Right renal cortex interstitium (tissue), 3 donors: ENCODE measurements around the gene CACNA1B. TPM values are rescaled to one million over a fixed set of nuclear protein-coding genes. Genes with fewer than 3 reads are reported as not detected.

Experiments
- DNase-seq, 3 donors: peaks; one replicate each; pipeline ENCODE4 v3.0.0-alpha.2; 2013; ENCODE audit warnings: low read depth in 3 of 3, low spot score in 2 of 3
- polyA plus RNA-seq, 3 donors: library from polyadenylated mRNA; unstranded; fragments of 120-200 nt; gene quantifications; one replicate each; pipeline ENCODE4 v1.2.1, GENCODE V29; 2013; ENCODE audit not compliant: insufficient read length in 3 of 3

The CACNA1B gene
- polyA plus RNA-seq, 3 donors, result 0.11 to 0.18 (median 0.17) TPM

DNA sequence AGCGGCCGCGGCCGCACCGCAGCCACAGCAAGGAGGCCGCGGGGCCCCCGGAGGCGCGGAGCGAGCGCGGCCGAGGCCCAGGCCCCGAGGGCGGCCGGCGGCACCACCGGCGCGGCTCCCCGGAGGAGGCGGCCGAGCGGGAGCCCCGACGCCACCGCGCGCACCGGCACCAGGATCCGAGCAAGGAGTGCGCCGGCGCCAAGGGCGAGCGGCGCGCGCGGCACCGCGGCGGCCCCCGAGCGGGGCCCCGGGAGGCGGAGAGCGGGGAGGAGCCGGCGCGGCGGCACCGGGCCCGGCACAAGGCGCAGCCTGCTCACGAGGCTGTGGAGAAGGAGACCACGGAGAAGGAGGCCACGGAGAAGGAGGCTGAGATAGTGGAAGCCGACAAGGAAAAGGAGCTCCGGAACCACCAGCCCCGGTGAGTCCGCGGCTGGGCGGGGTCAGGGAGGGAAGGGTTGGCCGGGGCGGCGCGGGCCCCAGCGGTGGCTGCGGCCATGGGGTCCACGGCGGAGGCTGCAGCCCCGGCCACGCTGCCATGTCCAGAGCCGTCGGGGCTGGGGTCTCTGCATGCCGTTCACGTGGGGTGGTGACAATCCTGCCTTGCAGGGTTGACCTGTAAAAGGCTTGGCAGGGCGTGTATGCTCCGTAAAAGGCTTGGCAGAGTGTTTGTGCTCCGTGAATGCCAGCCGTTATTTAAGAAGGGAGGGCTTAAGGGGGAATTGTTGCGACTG is 146.0 kb downstream of the CACNA1B start:
- no peak for DNase-seq

DNA sequence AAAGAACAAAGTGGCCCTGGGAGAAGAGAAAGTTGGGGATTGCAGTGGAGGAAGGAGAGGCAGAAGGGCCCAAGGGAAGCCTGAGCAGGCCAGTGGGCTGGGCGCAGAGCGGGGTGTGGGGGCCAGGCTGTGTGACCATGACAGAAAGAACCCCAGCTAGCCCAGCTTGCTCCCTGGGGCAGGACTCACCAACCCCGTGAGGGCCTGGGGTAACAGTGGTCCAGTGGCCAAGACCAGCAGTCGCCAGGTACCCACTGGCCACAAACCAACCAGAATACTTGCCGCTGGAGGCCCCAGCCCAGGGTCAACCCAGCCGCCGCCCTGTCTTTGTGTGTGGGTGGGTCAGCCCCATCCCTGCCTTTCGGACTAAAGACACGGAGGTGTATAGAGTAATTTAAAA is 146.5 kb downstream of the CACNA1B start:
- DNase-seq, result no peak

DNA sequence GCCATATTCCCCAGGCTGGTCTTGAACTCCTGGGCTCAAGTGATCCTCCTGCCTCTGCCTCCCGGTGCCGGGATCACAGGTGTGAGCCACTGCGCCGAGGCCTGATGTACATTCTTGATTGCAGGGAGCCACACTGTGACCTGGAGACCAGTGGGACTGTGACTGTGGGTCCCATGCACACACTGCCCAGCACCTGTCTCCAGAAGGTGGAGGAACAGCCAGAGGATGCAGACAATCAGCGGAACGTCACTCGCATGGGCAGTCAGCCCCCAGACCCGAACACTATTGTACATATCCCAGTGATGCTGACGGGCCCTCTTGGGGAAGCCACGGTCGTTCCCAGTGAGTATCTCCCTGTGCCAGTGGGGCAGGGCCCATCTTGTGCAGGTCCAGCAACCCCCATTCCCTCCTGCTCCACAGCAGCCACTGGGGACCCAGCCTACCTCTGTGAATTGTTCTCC is 147.3 kb downstream of the CACNA1B start:
- no peak for DNase-seq

- DNase-seq, result no peak
Measured at GRCh38 chr9:138025417-138025816, 147.8 kb downstream of the CACNA1B start.

DNA sequence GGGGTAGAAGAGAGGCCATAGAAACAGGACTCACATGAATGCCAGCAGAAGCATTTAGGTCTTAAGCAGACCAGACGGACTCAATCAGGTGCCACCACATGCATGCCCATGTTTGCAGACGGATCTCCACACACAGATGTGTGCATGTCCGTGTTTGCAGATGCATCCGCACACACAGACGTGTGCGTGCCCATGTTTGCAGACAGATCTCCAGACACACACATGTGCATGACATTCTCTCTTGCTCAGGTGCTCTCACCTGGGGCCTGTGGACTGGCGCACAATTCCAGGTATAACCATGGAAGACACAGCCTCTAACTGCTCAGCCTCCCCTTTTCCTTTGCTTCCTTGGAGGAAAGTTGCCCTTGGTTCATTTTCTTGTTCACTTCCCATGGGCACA is 148.3 kb downstream of the CACNA1B start:
- no peak for DNase-seq

DNA sequence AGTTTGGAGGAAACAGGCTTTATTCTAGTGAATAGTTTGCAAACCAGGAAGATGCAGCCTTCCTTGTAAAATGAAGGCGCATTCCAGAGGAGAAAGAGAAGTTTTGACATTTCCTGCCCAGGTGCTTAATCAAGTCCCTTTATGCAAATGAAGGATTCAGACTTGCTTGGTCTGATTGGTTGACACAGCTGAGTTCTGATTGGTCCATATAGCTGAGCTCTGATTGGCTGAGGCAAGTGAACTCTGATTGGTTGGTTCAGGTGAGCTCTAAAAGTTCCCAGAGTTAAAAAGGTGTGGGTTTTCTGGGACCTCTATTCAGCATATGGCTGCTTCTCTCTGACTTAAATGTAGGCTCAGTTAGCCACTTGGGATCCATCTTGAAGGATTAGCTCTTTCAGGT is 151.0 kb downstream of the CACNA1B start:
- DNase-seq, result no peak

GRCh38 chr9:138031186-138031585 is 153.6 kb downstream of the CACNA1B start:
- no peak for DNase-seq

DNA sequence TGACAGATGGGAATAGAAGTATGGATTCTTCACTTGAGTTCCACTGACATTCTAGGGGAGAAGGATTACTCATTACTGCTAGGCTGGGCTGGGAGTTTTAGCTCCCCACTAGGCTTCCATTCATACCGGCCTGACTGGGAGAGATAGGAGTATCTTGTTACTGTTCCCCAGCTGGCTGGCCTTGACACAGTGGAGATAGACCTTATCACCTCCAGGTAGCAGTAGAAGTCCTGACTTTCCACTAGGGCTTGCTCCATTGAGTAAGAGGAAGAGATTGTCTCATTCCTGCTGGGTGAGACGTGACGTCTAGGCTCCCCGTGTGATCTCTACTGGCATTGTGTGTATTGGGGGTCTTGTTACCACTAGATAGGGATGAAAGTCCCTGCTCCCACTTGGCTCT is 156.4 kb downstream of the CACNA1B start:
- DNase-seq, result no peak

- no peak for DNase-seq
Measured at GRCh38 chr9:138037140-138037539, 159.6 kb downstream of the CACNA1B start.

GRCh38 chr9:138038244-138038671 is 160.7 kb downstream of the CACNA1B start:
- DNase-seq, result no peak

DNA sequence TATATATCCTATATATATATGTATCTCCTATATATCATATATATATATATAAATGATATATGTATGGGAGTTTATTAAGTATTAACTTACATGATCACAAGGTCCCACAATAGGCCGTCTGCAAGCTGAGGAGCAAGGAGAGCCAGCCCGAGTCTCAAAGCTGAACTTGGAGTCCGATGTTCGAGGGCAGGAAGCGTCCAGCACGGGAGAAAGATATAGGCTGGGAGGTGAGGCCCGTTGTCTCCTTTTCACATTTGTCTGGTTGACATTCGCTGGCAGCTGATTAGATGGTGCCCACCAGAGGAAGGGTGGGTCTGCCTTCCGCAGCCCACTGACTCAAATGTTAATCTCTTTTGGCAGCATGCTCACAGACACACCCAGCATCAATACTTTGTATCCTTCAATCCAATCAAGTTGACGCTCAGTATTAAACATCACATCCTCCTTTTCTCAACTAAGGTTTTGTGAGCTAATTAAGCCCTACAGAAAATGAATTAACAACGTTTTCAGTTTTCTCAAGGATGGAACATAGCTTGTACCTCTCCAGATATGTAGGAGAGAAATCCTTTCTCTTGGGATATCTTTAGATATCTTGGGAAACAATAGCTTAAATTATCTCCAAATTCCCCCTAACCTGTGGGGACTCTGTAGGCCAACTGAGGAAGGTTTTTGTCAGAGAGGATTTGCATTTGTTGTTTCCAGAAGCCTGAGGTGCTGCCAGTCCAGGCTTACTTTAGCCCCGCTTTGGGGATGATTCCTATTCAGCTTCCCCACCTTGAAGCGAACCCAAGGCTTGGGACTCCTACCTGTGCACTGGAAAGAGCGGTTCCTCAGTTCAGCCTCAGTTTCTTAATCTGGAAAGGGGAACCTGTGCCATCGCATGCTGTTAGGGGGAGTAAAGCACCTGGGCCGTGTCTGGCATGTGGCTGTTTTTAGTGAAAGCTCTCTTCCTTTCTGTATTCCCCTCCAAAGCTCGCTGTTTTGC is 163.2 kb downstream of the CACNA1B start:
- no peak for DNase-seq

DNA sequence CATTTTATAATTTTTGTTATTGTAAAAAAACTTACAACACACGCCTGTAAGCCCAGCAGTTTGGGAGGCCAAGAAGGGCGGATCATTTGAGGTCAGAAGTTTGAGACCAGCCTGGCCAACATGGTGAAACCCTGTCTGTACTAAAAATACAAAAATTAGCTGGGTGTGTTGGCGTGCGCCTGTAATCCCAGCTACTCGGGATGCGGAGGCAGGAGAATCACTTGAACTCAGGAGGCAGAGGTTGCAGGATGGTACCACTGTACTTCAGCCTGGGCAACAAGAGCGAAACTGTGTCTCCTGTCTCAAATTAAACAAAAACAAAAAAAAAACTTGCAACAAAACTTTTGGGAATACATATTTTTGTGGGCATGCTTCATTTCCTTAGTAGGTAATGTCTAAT is 164.6 kb downstream of the CACNA1B start:
- DNase-seq, result no peak

DNA sequence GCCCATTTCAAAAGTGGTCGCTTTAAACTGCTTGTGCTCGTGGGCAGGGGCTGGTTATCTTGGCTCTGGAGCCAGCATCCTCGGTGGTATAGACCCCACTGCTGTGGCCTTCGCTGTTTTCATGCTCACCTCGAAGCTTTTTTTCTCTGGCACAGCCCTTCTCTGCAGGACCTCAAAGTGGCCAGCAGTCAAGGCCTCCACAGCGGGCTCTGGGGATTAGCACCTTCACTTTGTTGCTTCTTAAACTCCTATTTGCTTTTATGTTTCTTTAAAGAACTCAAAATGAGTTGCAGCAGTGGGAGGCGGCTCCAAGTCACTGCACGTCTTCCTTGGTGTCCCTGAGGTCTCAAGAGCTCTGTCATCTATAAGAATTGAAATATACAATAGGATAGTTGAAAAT is 165.1 kb downstream of the CACNA1B start:
- no peak for DNase-seq

GRCh38 chr9:138043061-138043410 is 165.5 kb downstream of the CACNA1B start:
- DNase-seq, result no peak

GRCh38 chr9:138043411-138044345 is 166.1 kb downstream of the CACNA1B start:
- DNase-seq, result no peak

DNA sequence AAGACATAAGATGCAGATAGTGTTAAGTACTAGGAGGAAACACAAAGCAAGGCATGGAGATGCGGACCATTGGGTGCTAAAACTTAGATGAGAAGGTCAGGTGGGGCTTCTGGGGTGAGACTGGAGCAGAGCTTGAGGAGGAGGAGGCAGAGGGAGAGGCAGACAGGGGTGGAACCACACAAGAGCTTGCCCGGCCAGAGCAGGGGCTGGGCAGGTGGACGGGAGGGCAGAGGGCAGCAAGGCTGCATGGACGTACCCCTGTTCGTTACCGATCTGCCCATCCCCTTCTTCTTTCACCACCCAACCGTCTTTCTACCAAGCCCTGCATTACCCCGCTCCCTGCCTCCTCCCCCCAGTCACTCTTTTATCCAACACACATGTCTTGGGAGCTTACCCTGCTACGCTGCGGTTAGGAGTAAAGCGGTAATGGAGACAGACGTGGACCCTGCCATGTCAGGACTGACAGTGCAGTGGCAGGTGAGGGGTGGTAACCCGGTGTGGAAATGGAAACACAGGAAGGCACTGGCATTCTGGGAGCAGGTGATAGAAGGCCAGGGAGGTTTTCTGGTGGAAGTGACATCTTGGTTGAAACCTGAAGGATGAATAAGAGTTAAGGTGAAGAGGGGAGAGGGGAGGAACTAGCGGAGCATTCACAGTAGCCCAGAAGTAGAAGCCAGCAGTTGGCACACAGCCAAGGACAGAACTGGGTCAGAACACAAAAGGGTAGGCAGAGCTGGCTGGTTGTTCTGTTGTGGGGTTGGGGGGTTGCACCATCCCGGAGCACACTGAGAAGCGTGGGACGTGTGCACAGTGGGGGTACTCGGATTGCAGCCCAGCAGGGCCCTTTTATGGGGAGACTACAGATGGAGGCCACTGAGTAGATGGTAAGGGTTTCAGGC is 167.2 kb downstream of the CACNA1B start:
- no peak for DNase-seq

- no peak for DNase-seq
Measured at GRCh38 chr9:138045541-138046490, 168.2 kb downstream of the CACNA1B start.

- DNase-seq, result no peak
Measured at GRCh38 chr9:138046641-138047301, 169.2 kb downstream of the CACNA1B start.
